Fibroblast of skin of scalp (primary cell): ENCODE measurements around the gene CD63.

Experiments used
- DNase-seq: peaks from one replicate; pipeline ENCODE4 v3.0.0-alpha.2; 2013

Gene CD63

DNA sequence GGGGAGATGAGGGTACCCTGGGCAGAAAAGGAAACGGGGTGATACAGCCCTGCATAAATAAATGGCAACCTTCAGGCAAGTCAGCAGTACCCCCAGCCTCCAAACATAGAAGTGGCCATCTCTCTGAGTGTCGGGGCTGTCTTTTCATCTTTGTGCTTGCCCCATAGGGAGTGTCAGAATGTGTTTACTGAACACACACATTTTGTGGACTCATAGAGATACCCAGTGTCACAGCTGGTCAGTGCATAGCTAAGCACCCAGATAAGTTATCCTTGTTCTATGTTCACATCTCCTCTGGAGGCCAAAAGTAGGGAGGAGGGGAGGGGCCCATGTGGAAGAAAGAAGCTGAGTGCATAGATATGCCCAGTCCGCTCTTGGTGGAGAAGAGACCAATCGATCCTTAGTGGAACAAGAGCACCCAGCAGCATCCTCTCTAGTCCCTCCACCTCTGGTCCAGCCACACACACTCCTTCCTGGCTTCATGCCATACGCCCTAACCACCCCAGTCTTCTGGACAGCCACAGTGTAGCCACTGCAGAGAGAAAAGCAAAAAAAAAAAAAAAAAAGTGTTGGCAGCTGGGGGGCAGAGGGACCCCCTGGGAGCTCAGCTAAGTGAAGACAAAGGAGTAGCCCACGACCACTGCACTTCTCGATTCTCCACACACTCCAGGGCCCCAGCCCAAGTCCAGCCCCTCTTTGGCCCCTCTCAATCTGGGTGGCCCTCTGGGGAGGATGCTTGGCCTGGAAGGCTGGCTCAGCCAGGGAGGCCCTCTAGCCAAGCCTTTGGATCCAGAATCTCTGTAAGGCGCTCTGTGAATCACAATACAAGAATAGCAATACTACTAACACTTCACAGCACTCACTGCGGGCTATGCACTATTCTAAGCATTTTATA lies 23.7 kb downstream of the CD63 start:
- no peak for DNase-seq

DNA sequence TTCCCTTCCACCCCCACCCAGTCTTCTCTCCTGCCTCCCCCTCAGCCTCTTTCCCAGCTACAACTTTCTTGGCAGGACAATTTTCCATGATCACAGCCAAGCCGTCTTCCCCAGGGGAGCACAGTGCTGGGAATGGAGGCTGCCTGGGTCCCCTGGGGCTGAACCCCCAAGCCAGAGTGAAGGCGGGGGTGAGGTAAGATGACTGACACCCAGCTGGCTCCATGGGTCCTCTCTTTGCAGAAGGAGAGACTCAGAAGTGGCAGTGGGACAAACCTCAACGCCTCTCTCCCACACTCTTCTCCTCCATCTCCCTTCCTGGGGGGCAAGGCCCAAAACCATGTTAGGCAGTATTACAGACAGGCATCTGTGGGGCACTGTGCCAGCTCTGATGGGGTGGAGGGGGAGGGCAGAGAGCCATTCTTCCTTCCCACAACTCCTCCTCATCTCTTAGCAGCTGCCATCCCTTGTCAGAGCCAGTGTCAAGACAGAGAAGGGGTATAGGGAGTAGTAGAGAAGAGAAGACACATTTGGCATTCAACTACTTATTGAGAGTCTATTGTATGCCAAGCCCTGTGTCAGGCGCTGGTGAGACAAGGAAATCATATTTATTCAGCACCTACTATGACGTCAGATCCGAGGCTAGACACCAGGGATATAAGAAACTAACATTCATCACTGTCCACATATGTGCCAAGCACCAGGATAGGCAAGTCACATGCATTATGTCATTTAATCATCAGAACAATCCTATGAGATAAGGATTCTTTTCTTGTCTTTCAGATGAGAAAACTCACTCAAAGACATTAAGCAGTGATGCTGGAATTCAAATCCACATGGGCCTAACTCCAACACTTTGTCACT lies 24.7 kb downstream of the CD63 start:
- DNase-seq: peak; percentile 53

- DNase-seq: no peak
Measured at GRCh38 chr12:55703288-55703687, 25.5 kb downstream of the CD63 start.

DNA sequence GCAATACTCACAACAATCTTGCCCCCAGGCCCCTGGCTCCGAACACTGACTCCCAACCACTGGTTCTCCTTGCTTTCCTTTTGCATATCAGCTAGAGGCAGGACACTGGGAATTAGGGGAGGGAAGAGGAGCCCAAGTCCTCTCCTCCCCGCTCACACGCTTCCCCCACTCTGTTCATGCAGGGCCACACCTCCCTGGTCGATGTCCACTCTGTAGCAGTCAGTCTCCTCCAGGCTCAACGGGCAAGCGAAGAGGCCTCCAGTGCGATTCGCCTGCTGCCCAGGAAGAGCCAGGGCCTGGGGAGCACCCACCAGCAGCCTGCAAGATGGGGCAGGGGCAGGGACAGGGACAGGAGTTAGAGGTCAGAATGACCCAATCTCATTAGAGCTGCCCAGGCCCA lies 25.9 kb downstream of the CD63 start:
- no peak for DNase-seq

GRCh38 chr12:55700255-55701018 lies 28.4 kb downstream of the CD63 start:
- DNase-seq: no peak

DNA sequence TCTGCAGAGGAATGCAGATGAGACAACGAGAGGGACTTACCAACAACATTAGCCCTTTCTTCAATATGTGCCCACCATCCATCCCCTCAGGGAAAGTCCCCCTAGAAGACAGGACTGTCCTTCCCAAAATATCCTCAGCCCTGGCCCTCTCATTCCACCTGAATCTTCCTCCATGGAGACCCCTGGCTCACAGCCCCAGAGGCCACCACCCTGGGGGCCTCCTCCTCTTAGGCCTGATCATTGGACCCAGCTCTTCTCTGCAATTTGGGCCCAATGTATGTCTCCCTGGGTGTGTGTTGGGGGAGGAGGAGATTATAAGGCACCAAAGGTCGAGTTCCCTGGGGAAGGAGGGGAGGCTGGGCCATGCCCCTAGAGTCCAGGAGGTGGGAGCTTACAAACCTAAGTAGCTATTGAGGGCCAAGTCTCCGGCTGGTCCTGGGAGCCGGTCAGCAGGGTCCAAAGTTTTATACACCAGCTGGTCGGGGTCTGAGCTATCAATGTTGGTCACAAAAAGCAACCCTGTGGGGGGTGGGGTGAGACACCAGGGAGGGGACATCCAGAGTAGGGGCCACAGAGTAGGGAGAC lies 29.2 kb downstream of the CD63 start:
- no peak for DNase-seq

- no peak for DNase-seq
Measured at GRCh38 chr12:55698965-55699364, 29.8 kb downstream of the CD63 start.

- no peak for DNase-seq
Measured at GRCh38 chr12:55698241-55698955, 30.4 kb downstream of the CD63 start.

- no peak for DNase-seq
Measured at GRCh38 chr12:55697686-55698085, 31.1 kb downstream of the CD63 start.

DNA sequence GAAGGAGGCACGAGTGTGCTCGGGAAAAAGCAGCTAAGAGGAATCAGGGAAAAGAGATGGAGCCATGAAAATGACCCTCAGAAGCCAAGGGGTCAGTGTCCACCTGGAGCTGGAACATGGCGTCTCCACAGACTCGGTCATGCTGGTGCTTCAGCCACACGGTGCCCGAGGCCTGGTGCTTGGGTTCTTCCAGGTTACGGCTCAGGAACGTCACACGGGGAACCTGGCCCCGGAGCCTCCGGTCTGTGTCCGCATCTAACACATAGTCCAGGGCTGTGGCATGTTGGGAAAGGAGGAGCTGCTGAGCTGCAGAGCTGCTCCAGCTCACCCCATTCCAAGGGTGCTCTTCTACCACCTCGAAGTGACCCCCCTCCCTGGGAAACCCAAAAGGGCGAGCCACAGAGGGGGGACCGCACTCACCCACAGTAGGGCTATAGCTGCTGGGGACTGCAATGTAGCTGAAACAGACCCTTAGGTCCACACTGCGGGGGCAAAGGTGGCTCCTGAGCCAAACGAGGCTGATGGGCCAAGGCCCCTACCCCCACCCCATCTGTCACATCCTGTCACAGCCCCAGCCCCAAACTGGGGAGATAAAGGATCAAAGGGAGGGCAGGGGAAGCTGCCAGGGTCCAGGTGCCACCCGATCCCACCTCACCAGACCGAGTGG lies 31.9 kb downstream of the CD63 start:
- no peak for DNase-seq

- DNase-seq: no peak
Measured at GRCh38 chr12:55696141-55696540, 32.7 kb downstream of the CD63 start.

GRCh38 chr12:55695349-55695748 lies 33.5 kb downstream of the CD63 start:
- no peak for DNase-seq

GRCh38 chr12:55694651-55695050 lies 34.2 kb downstream of the CD63 start:
- no peak for DNase-seq

GRCh38 chr12:55694188-55694515 lies 34.7 kb downstream of the CD63 start:
- DNase-seq: no peak

DNA sequence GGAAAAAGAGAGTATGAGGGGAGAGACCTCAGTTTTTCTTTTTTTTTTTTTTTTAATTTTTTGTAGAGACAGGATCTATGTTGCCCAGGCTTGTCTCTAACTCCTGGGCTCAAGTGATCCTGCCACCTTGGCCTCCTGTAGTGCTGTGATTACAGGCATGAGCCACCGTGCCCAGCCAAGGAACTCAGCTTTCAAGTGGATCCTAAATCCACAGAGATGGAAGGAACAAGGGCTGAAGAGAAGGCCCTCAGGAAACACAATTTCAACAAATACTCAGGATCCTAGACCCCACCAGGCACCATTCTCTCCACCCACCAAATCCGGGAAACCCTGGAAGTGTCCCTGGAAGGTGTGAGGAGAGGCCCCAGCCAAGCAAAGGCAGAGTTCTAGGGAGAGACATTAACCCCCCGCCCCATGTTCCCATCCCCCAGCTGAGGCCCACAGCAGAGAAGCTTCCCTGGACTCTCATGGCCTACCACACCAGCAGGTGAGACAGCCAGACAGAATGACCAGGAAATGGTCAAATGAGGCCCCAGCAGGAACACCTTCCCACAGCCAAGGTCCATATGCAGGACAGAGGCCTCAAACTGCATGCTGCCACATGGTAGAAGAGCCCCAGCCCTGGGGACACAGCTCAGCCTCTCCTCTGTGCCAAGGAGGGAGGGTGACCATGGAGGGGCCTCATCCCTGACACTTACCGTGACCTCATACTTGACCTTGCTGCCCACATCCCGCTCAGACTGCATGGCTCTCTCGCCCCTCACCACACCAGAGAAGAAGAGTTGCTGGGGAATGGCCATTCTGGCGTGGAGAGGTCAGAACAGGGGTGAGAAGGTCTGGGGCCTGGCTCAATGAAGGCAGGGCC lies 35.3 kb downstream of the CD63 start:
- no peak for DNase-seq

DNA sequence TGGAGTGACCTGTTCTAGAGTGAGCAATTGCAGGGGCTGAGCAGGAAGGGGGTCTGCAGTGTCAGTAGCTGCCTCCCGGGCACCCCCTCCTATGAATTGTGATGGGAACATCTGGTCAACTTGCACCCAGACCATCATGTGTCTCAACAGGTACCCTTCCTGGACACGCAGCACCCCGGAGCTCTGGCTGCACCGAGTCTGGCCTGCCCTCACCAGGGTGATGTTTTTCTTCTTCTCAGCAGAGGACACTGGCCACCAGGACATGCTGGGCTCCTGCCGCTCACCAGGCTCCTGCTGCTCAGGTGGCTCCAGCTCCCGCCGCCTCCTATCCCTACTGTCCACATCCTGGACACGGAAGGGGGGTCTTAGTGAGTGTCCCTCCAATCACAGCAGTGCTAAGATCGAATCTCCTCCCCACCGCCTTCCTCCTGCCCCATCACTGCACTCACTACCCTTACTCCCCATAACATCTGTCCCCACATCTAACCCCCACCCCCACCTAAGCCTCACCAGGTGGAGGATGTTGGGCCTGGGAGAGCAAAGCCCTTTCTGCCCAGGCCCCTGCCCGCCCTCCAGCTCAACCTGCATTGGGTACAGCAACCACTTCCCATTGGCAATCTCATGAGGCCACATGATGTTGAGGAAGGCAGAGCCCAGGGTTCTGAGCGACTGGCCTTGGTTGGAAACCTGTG lies 36.0 kb downstream of the CD63 start:
- DNase-seq: no peak

DNA sequence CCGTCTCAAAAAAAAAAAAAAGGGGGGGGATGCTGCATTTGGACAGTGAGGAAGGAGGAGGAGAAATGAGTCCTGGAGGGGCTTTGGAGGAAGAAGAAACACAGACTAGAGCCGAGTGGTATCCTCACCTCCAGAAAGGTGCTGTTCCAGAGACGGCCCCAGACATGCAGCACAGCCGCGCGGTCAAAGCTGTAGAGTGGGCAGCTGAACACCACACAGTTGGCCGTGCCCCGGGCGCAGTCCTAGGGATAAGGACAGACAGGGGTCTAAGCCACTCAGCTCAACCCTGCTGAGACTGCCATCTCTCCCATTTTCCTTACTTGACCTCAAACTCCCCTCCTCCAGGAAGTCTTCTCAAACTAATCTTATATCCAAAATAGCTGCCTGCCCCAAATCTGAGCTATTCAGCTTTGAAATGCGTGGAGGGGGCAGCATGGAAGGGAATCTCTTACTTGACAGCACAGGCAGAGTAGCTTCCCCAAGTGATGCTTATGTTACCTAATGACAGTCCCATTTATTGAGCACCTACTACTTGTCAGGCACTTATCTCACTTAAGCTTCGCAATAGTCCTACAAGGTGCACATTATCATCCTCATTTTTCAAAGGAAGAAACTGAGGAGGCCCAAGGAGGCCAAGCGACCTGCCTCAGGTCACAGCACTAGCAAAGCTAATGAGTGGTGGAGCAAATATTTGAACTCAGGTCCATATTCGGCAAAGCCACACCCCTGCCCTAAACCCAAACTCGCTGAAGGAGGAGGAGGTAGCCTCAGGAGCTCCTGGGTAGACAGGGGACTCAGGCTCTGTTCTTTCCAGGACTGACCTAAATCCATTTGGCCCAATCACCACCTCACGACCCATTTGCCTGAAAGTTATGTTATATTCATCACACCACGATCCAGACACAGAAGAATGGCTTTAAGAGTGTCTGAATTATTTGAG lies 39.8 kb downstream of the CD63 start:
- DNase-seq: no peak

DNA sequence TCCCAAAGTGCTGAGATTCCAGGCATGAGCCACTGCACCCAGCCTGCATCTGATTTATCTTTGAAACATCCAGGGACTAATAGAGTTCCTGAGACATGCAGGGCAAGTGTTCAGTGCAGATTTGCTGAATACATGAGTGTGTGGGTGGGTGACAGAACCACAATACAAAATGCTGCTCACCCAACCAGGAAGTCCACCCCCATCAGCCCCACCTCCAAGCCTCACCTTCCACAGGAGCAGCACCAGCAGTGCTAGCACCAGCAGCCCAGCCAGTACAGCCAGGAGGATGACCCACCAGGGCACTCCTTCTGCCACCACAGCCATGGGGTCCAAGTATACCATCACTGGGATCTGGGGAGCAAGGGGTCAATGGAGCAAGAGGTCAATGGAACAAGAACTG lies 41.1 kb downstream of the CD63 start:
- no peak for DNase-seq
